Measurements from ENCODE around the gene RTTN.

The RTTN gene

GRCh38 chr18:69998523-69998987 is 206.9 kb downstream of the RTTN start:
- Histone ChIP-seq H3K9ac (ENCODE audit: low read length) (no peak overlapping the region), H3F3A (ENCODE audit: insufficient read depth, low read length) (no peaks in the 10 kb centered on the region), H3K27me3 (replicated peaks; ENCODE audit: insufficient read depth, low read length) (no peaks in the 10 kb centered on the region), H3K4me2 (ENCODE audit: low read depth, low read length) (no peak overlapping the region), H3K9me3 (replicated peaks; ENCODE audit: insufficient read depth, low read length) (no peaks in the 10 kb centered on the region), H3K79me2 (ENCODE audit: low read length) (no peaks in the 10 kb centered on the region), H3K4me1 (ENCODE audit: low read length) (no peaks in the 10 kb centered on the region), H2AFZ (ENCODE audit: low read length) (no peak overlapping the region), H4K20me1 (ENCODE audit: insufficient read depth, low read length) (no peaks in the 10 kb centered on the region), H3K9me2 (replicated peaks; ENCODE audit: insufficient read depth, low read length) (no peaks in the 10 kb centered on the region), H3K36me3 (replicated peaks; ENCODE audit: insufficient read depth, low read length) (no peaks in the 10 kb centered on the region), H3K27ac (ENCODE audit: low read length) (no peak overlapping the region), H3K4me3 (ENCODE audit: low read length) (no peak overlapping the region)
- no peak for DNase-seq
- TF ChIP-seq EZH2 (optimal IDR thresholded peaks at IDR 0.05; ENCODE audit: low read depth, low read length) (no peak), CTCF (IDR thresholded peaks at IDR 0.05; ENCODE audit: low read length) (no peak), EZH2phosphoT487 (IDR thresholded peaks at IDR 0.05; ENCODE audit: low read length) (no peak)

GRCh38 chr18:69996951-69997798 is 208.3 kb downstream of the RTTN start:
- no peak overlapping the region for H3K4me3 ChIP-seq (ENCODE audit: low read length)
- H3K27ac ChIP-seq (ENCODE audit: low read length) = no peak overlapping the region
- H3K9me3 ChIP-seq (replicated peaks; ENCODE audit: insufficient read depth, low read length) = no peaks in the 10 kb centered on the region
- TF ChIP-seq EZH2 (optimal IDR thresholded peaks at IDR 0.05; ENCODE audit: low read depth, low read length) (no peak), CTCF (IDR thresholded peaks at IDR 0.05; ENCODE audit: low read length) (no peak), EZH2phosphoT487 (IDR thresholded peaks at IDR 0.05; ENCODE audit: low read length) (no peak)
- H3K9ac ChIP-seq (ENCODE audit: low read length) = no peak overlapping the region
- no peaks in the 10 kb centered on the region for H3K27me3 ChIP-seq (replicated peaks; ENCODE audit: insufficient read depth, low read length)
- no peaks in the 10 kb centered on the region for H3K9me2 ChIP-seq (replicated peaks; ENCODE audit: insufficient read depth, low read length)
- DNase-seq = no peak
- no peaks in the 10 kb centered on the region for H3K4me1 ChIP-seq (ENCODE audit: low read length)
- no peaks in the 10 kb centered on the region for H3K36me3 ChIP-seq (replicated peaks; ENCODE audit: insufficient read depth, low read length)
- H3K4me2 ChIP-seq (ENCODE audit: low read depth, low read length) = no peak overlapping the region
- no peaks in the 10 kb centered on the region for H3K79me2 ChIP-seq (ENCODE audit: low read length)
- no peaks in the 10 kb centered on the region for H3F3A ChIP-seq (ENCODE audit: insufficient read depth, low read length)
- no peak overlapping the region for H2AFZ ChIP-seq (ENCODE audit: low read length)
- H4K20me1 ChIP-seq (ENCODE audit: insufficient read depth, low read length) = no peaks in the 10 kb centered on the region

GRCh38 chr18:69996417-69996816 is 209.1 kb downstream of the RTTN start:
- DNase-seq = no peak
- no peak overlapping the region for H3K4me3 ChIP-seq (ENCODE audit: low read length)
- H3K27me3 ChIP-seq (replicated peaks; ENCODE audit: insufficient read depth, low read length) = no peaks in the 10 kb centered on the region
- H4K20me1 ChIP-seq (ENCODE audit: insufficient read depth, low read length) = no peaks in the 10 kb centered on the region
- H3K9ac ChIP-seq (ENCODE audit: low read length) = no peak overlapping the region
- TF ChIP-seq CTCF (IDR thresholded peaks at IDR 0.05; ENCODE audit: low read length) (no peak), EZH2 (optimal IDR thresholded peaks at IDR 0.05; ENCODE audit: low read depth, low read length) (no peak), EZH2phosphoT487 (IDR thresholded peaks at IDR 0.05; ENCODE audit: low read length) (no peak)
- H3K4me2 ChIP-seq (ENCODE audit: low read depth, low read length) = no peak overlapping the region
- H3F3A ChIP-seq (ENCODE audit: insufficient read depth, low read length) = no peaks in the 10 kb centered on the region
- H3K27ac ChIP-seq (ENCODE audit: low read length) = no peak overlapping the region
- H3K9me3 ChIP-seq (replicated peaks; ENCODE audit: insufficient read depth, low read length) = no peaks in the 10 kb centered on the region
- no peaks in the 10 kb centered on the region for H3K79me2 ChIP-seq (ENCODE audit: low read length)
- no peaks in the 10 kb centered on the region for H3K4me1 ChIP-seq (ENCODE audit: low read length)
- H3K36me3 ChIP-seq (replicated peaks; ENCODE audit: insufficient read depth, low read length) = no peaks in the 10 kb centered on the region
- no peak overlapping the region for H2AFZ ChIP-seq (ENCODE audit: low read length)
- H3K9me2 ChIP-seq (replicated peaks; ENCODE audit: insufficient read depth, low read length) = no peaks in the 10 kb centered on the region
